GM12878 (cell line): ENCODE results near the gene DPM3. TPM values are rescaled to one million over a fixed set of nuclear protein-coding genes. Genes with fewer than 3 reads are reported as not detected.
A peak's percentile ranks its signal among the peaks of the same experiment; 100 is the strongest.

Experiments
- ATAC-seq: fragments of 200-7000 bp; cut with Tn5 transposase; 3 replicates; pipeline ENCODE4 v1.9.1; 2020; ENCODE audit warnings: mild to moderate bottlenecking, moderate library complexity
- BruUV-seq: library from RNA; stranded (reverse); fragments of 400-500 nt; replicated peaks from 2 replicates; lab custom pipeline; 2021; lab: Mats Ljungman, UMichigan
- CTCF ChIA-PET: fragments of 300-600 bp; sonication (Branson Sonifier 250); formaldehyde crosslinking; extraction: SDS; loops from one replicate; lab custom pipeline; 2021; ENCODE audit warnings: inconsistent platforms; lab: Yijun Ruan, JAX
- POLR2A ChIA-PET: fragments of 350-600 bp; formaldehyde crosslinking; extraction: SDS; loops from one replicate; lab custom pipeline; 2021; ENCODE audit warnings: inconsistent platforms; lab: Charles Lee
- RAD21 ChIA-PET: fragments of 300-600 bp; sonication (Branson Sonifier 250); formaldehyde crosslinking; loops from one replicate; lab custom pipeline; 2023; ENCODE audit warnings: antibody characterized with exemption; ENCODE audit not compliant: unreplicated experiment; lab: Charles Lee
- SMC1A ChIA-PET: fragments of 300-600 bp; sonication (Branson Sonifier 250); formaldehyde crosslinking; loops from one replicate; lab custom pipeline; 2023; ENCODE audit not compliant: unreplicated experiment, uncharacterized antibody; lab: Charles Lee
- DNase-seq: peaks from one replicate; pipeline ENCODE4 v3.0.0-alpha.2; 2011; ENCODE audit warnings: low read depth, low spot score
- FAIRE-seq: peaks from 3 replicates; lab custom pipeline; 2011; peaks lifted over from hg19 to GRCh38; lab: Jason Lieb, UNC
- H2AFZ ChIP-seq: 2 replicates; pipeline ENCODE4 v1.6.0; 2011; ENCODE audit warnings: low read depth, low read length, control low read depth; ENCODE audit not compliant: control insufficient read depth
- H3K27ac ChIP-seq: 2 replicates; pipeline ENCODE4 v1.5.1; 2011; ENCODE audit warnings: control low read depth; ENCODE audit not compliant: control insufficient read depth, insufficient read depth
- H3K27me3 ChIP-seq, 2 experiments: replicated peaks in 1 of 2; 2 replicates each; pipeline versions ENCODE4 v1.6.0 to v1.6.1; 2011; ENCODE audit warnings: low read length in 1 of 2; ENCODE audit not compliant: control insufficient read depth in 2 of 2, insufficient read depth in 2 of 2
- H3K36me3 ChIP-seq, 2 experiments: 2 replicates each; pipeline ENCODE4 v1.5.1; 2011; ENCODE audit warnings: low read length in 1 of 2; ENCODE audit not compliant: control insufficient read depth in 2 of 2, insufficient read depth in 2 of 2
- H3K4me1 ChIP-seq: 2 replicates; pipeline ENCODE4 v1.6.1; 2011; ENCODE audit warnings: mild to moderate bottlenecking, low read length, moderate library complexity, mixed read lengths; ENCODE audit not compliant: control insufficient read depth, insufficient read depth
- H3K4me2 ChIP-seq: 2 replicates; pipeline ENCODE4 v1.6.0; 2011; ENCODE audit warnings: control low read depth; ENCODE audit not compliant: control insufficient read depth, insufficient read depth
- H3K4me3 ChIP-seq: fragments of 200-600 bp; sonication (generic); 2 replicates; pipeline ENCODE4 v1.5.1; 2016
- H3K79me2 ChIP-seq: 2 replicates; pipeline ENCODE4 v1.6.0; 2011; ENCODE audit warnings: low read length; ENCODE audit not compliant: control insufficient read depth, insufficient read depth
- H3K9ac ChIP-seq: 2 replicates; pipeline ENCODE4 v1.8.0; 2011; ENCODE audit warnings: low read length, control low read depth, mixed read lengths; ENCODE audit not compliant: control insufficient read depth, insufficient read depth
- H3K9me3 ChIP-seq: replicated peaks from 3 replicates; pipeline ENCODE4 v1.5.1; 2011; ENCODE audit warnings: mild to moderate bottlenecking, low read length; ENCODE audit not compliant: control insufficient read depth, insufficient read depth
- H4K20me1 ChIP-seq: 2 replicates; pipeline ENCODE4 v1.6.0; 2011; ENCODE audit not compliant: control insufficient read depth, insufficient read depth
- NFIC ChIP-seq: IDR thresholded peaks from 2 replicates; pipeline ENCODE4 v1.6.1; 2012; ENCODE audit warnings: low read depth, mild to moderate bottlenecking, inconsistent platforms, low read length, moderate library complexity
- NR2C2 ChIP-seq: IDR thresholded peaks from 2 replicates; pipeline ENCODE4 v1.6.1; 2011; ENCODE audit warnings: borderline replicate concordance, low read depth; ENCODE audit not compliant: control insufficient read depth, insufficient read length
- PKNOX1 ChIP-seq: fragments of 450-650 bp; IDR thresholded peaks from 2 replicates; pipeline ENCODE4 v1.6.1; 2016; ENCODE audit warnings: mild to moderate bottlenecking
- SIX5 ChIP-seq: IDR thresholded peaks from 2 replicates; pipeline ENCODE4 v1.6.1; 2011; ENCODE audit warnings: mild to moderate bottlenecking, low read depth, low read length, moderate library complexity; ENCODE audit not compliant: severe bottlenecking
- ZBTB40 ChIP-seq: fragments of 450-650 bp; IDR thresholded peaks from 2 replicates; pipeline ENCODE4 v1.6.1; 2016; ENCODE audit warnings: mild to moderate bottlenecking, moderate library complexity, borderline replicate concordance
- WGBS: methylation state at CpG from one replicate; pipeline ENCODE4 v1.1.6; 2016; ENCODE audit warnings: low lambda C conversion rate; ENCODE audit not compliant: insufficient replicate concordance, insufficient coverage; ENCODE audit errors: missing lambda C conversion rate; 5-methylcytosine and 5-hydroxymethylcytosine counted together
- in situ Hi-C: fragments of 300-500 bp; cut with MboI; formaldehyde crosslinking; loops from 9 replicates; pipeline ENCODE4 v1.14.3; 2018; ENCODE audit warnings: mixed read lengths
- intact Hi-C: fragments of 100-400 bp; cut with micrococcal nuclease; formaldehyde crosslinking; loops from one replicate; pipeline ENCODE4 v1.14.2; 2022; ENCODE audit not compliant: unreplicated experiment
- polyA plus RNA-seq, 11 experiments: library from polyadenylated mRNA; depleted of rRNA in 4 of 11; unstranded in 6 of 11; stranded (reverse) in 5 of 11; fragments of >200 nt; fragmentation: Nextera tagmentation in 4 of 11; fragmentation: Illumina TruSeq in 1 of 11; extraction: Ambion mirVana in 4 of 11; extraction: Trizol in 1 of 11; gene quantifications; 1 replicate in 1 of 11; 2 replicates in 10 of 11; pipeline versions ENCODE4 v1.2.1 to v1.2.3, GENCODE V29; 2011 to 2016; ENCODE audit warnings: inconsistent platforms in 2 of 11, missing spikeins in 2 of 11, low read depth in 1 of 11
- total RNA-seq, 4 experiments: library from RNA; depleted of rRNA in 3 of 4; stranded (reverse); fragments of >200 nt in 3 of 4; fragmentation: Illumina TruSeq in 1 of 4; extraction: Trizol in 1 of 4; gene quantifications; 2 replicates each; pipeline versions ENCODE4 v1.2.1 to v1.2.3, GENCODE V29; 2013 to 2021
- TF ChIP-seq, protein P1 (sequence below): IDR thresholded peaks from 2 replicates; pipeline ENCODE4 v1.6.1; 2011; ENCODE audit warnings: low read depth, low read length, improper control_type of control experiment, borderline replicate concordance

DPM3 gene
- total and polyA plus RNA-seq, 10 of the 15 experiments (the other 5 are each of a cell fraction or from before 2014, with no cell fraction given), result 5.9 to 78.7 (median 25.7) TPM

DNA sequence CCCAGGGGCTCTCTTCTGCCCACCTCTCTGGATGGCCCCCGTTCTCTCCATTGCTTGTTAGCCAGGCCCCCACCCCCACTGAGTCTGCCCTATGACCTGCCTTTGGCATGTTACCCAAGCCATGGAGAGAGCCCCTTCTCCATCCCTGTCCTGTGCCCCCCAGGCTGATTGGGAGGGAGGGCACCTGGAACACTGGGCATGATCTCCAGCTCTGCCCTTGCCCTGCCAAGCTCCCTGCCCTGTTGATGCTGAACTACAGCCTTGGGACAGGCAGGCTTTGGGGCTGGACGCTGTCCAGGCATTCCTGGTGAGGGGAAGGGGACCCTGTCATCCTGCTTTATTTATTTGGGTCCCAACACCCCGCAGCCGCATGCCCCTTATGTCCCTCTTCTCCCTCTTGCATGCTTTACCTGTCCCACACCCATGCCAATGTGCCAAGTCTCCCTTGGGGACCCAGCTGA lies 44.0 kb upstream of the DPM3 start:
- Histone ChIP-seq H3K36me3 (no peaks in the 10 kb centered on the region), H3K27me3 (no peaks in the 10 kb centered on the region), H4K20me1 (no peaks in the 10 kb centered on the region), H3K4me3 (no peak overlapping the region), H3K79me2 (no peaks in the 10 kb centered on the region), H3K9me3 (no peaks in the 10 kb centered on the region), H3K4me2 (no peak overlapping the region; the same call in 1 of the 2 replicates), H3K27ac (peak overlapping the region; percentile 72; the same call in 1 of the 2 replicates), H3K4me1 (peaks cover 21% of the 10 kb centered on the region), H3K9ac (no peak overlapping the region), H2AFZ (no peak overlapping the region)
- FAIRE-seq, result no peak
- SMC1A ChIA-PET, result interaction anchor here (1.7 to 2.6 kb wide), 3 partner anchors 7 to 12 kb away, joined by 12 to 17 read pairs (median 14); partner anchors contain the start of gene KRTCAP2
- POLR2A ChIA-PET, result interaction anchor here (1.4 to 2.8 kb wide), 5 partner anchors 10 to 44 kb away, joined by 4 to 23 read pairs (median 9); partner anchors contain the start of gene KRTCAP2
- no peak for ATAC-seq
- BruUV-seq, result no TSS peak
- RAD21 ChIA-PET, result interaction anchor here (1.4 to 1.9 kb wide), 4 partner anchors 10 to 40 kb away, joined by 6 to 13 read pairs (median 7); partner anchors contain the start of gene KRTCAP2
- CTCF ChIA-PET, result interaction anchor here (2.0 to 2.9 kb wide), 4 partner anchors 7 to 43 kb away, joined by 4 to 63 read pairs (median 29); partner anchors contain the start of genes KRTCAP2 and TRIM46
- WGBS, result 90% methylated on average over 4 of the region's 4 CpGs
- intact Hi-C loops, result no loop called here
- DNase-seq, result no peak
- TF ChIP-seq SIX5 (no peak), PKNOX1 (no peak), NR2C2 (no peak), NFIC (no peak), ZBTB40 (no peak)
- TF ChIP-seq, protein P1, sequence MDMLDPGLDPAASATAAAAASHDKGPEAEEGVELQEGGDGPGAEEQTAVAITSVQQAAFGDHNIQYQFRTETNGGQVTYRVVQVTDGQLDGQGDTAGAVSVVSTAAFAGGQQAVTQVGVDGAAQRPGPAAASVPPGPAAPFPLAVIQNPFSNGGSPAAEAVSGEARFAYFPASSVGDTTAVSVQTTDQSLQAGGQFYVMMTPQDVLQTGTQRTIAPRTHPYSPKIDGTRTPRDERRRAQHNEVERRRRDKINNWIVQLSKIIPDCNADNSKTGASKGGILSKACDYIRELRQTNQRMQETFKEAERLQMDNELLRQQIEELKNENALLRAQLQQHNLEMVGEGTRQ, result no peak
- in situ Hi-C loops, result no loop called here
